Progenitor cell of endocrine pancreas (in vitro differentiated cells): ENCODE results near the gene ATG3. TPM values are rescaled to one million over a fixed set of nuclear protein-coding genes. Genes with fewer than 3 reads are reported as not detected.

ENCODE experiments used
- DNase-seq: peaks from one replicate; pipeline ENCODE4 v3.0.0; 2021; ENCODE audit warnings: low spot score; ENCODE audit not compliant: unreplicated experiment
- H3K27ac Mint-ChIP-seq: 2 replicates; pipeline ENCODE4 v1.8.0; 2021; ENCODE audit warnings: mild to moderate bottlenecking, moderate library complexity, mixed read lengths
- H3K27me3 Mint-ChIP-seq: 2 replicates; pipeline ENCODE4 v1.8.0; 2021; ENCODE audit warnings: mixed read lengths
- H3K36me3 Mint-ChIP-seq: 2 replicates; pipeline ENCODE4 v1.8.0; 2022; ENCODE audit warnings: mixed read lengths; ENCODE audit not compliant: insufficient read depth
- H3K4me1 Mint-ChIP-seq: 2 replicates; pipeline ENCODE4 v1.8.0; 2021; ENCODE audit warnings: low read depth, mixed read lengths
- H3K4me3 Mint-ChIP-seq: 2 replicates; pipeline ENCODE4 v1.8.0; 2021; ENCODE audit warnings: low read depth, mild to moderate bottlenecking, moderate library complexity, mixed read lengths
- H3K9me3 Mint-ChIP-seq: 2 replicates; pipeline ENCODE4 v1.8.0; 2021; ENCODE audit warnings: low read depth, mixed read lengths
- total RNA-seq: library from RNA; stranded (reverse); gene quantifications from 2 replicates; pipeline ENCODE4 v1.2.1, GENCODE V29; 2021
- TF ChIP-seq, protein P1 (sequence below): fragments of 200-600 bp; sonication (generic); IDR thresholded peaks from one replicate; pipeline ENCODE4 v1.5.0; 2021; ENCODE audit warnings: antibody characterized with exemption, mild to moderate bottlenecking; ENCODE audit not compliant: unreplicated experiment

The ATG3 gene
- total RNA-seq, 1 donor from 2014 or later = 26.9 TPM

DNA sequence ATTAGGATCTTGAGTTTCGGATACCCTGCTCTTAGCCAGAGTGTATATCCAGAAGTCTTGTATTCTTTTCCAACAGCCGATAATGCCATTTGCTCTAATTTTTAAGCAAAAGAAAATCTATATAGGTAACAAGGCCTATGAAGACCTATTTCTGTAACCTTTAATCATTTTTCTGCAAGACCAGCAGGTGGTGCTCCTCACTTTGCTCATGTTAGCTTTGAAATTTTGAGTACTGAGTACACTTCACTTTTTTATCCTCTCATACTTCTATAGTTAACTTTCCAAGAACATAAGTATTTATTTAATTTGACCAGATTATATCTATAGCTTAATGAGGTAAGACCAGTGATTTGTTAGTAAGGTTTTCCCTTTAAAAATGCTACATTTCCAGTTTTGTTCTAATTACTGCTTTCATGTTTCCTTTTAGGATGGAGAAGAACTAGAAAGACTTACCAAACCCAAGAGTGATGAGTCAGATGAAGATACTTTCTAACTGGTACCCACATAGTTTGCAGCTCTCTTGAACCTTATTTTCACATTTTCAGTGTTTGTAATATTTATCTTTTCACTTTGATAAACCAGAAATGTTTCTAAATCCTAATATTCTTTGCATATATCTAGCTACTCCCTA, 20.6 kb upstream of the ATG3 start:
- DNase-seq = no peak

DNA sequence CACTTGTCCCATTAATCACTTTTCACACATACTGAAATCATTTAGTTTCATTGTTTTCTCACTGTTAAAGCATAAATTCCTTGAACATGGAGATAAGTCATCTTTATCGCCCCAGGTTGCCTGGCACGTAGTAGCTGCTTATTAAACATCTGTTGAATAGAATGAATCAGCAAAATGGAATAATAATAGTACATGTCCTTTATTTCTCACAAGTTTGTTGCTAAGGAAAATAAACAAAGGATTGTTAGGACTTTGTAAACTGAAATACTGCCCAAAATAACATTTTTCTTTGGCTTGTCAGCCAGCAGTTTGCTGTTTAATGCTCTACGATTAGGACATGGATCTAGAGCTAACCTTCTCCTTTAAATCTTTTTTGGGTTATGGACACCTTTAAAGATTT, 17.9 kb upstream of the ATG3 start:
- no peaks in the 10 kb centered on the region for H3K27me3 Mint-ChIP-seq
- no peak overlapping the region for H3K4me3 Mint-ChIP-seq
- no peaks in the 10 kb centered on the region for H3K4me1 Mint-ChIP-seq
- peaks cover 4% of the 10 kb centered on the region for H3K36me3 Mint-ChIP-seq
- TF ChIP-seq, protein P1, sequence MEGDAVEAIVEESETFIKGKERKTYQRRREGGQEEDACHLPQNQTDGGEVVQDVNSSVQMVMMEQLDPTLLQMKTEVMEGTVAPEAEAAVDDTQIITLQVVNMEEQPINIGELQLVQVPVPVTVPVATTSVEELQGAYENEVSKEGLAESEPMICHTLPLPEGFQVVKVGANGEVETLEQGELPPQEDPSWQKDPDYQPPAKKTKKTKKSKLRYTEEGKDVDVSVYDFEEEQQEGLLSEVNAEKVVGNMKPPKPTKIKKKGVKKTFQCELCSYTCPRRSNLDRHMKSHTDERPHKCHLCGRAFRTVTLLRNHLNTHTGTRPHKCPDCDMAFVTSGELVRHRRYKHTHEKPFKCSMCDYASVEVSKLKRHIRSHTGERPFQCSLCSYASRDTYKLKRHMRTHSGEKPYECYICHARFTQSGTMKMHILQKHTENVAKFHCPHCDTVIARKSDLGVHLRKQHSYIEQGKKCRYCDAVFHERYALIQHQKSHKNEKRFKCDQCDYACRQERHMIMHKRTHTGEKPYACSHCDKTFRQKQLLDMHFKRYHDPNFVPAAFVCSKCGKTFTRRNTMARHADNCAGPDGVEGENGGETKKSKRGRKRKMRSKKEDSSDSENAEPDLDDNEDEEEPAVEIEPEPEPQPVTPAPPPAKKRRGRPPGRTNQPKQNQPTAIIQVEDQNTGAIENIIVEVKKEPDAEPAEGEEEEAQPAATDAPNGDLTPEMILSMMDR = no peak
- no peak overlapping the region for H3K27ac Mint-ChIP-seq
- DNase-seq = no peak
- H3K9me3 Mint-ChIP-seq = no peaks in the 10 kb centered on the region

More for the DNA sequence above, 20.6 kb upstream of the ATG3 start:
- Mint-ChIP-seq H3K27ac (peak overlapping the region; percentile 5), H3K9me3 (no peaks in the 10 kb centered on the region), H3K36me3 (peaks cover 6% of the 10 kb centered on the region), H3K27me3 (no peaks in the 10 kb centered on the region), H3K4me1 (no peaks in the 10 kb centered on the region), H3K4me3 (no peak overlapping the region)
- TF ChIP-seq, protein P1 = peak; percentile 74

DNA sequence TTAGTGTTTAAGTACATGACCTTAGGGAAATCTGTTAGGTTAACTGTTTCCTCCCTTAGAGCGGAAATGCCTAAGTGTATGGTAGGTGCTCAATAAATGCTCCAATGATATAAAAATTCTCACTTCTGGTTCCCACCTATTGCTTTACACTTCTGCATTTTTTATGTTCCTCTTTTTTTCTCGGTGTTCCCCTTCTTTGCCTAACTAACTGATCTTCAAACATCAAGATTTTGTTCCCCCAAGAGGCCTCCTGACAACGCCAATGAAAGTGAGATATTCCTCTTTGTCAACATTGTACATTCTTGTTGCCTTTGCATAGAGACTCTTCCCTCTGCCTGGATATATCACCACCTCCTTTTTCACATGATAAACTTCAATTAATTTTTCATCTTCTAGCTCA, 17.5 kb upstream of the ATG3 start:
- H3K27ac Mint-ChIP-seq = no peak overlapping the region
- H3K9me3 Mint-ChIP-seq = no peaks in the 10 kb centered on the region
- peaks cover 4% of the 10 kb centered on the region for H3K36me3 Mint-ChIP-seq
- H3K27me3 Mint-ChIP-seq = no peaks in the 10 kb centered on the region
- DNase-seq = no peak
- no peak overlapping the region for H3K4me3 Mint-ChIP-seq
- TF ChIP-seq, protein P1 = no peak
- H3K4me1 Mint-ChIP-seq = no peaks in the 10 kb centered on the region

DNA sequence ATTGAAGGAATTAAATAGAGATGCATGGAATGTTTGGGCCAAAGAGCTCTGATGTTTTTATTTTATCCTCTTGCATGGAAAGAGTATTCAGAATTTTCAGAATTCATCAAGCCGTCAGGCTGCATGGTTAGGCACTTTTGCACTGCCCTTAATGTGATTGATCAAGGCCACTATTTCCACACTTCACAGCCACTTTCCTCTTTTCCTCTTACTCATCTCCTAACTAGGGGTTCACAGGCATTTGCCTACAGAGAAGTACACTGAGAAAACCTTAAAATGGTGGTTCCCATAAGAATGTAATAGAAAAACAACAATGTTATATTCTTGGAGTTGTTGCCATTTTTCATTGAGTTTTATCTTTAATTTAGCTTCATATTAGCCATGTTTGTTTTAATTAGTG, 10.9 kb upstream of the ATG3 start:
- H3K27me3 Mint-ChIP-seq = no peaks in the 10 kb centered on the region
- no peak overlapping the region for H3K4me3 Mint-ChIP-seq
- TF ChIP-seq, protein P1 = no peak
- H3K4me1 Mint-ChIP-seq = no peaks in the 10 kb centered on the region
- DNase-seq = no peak
- H3K27ac Mint-ChIP-seq = peak overlapping the region; percentile 36
- H3K36me3 Mint-ChIP-seq = peaks cover 11% of the 10 kb centered on the region
- H3K9me3 Mint-ChIP-seq = no peaks in the 10 kb centered on the region

DNA sequence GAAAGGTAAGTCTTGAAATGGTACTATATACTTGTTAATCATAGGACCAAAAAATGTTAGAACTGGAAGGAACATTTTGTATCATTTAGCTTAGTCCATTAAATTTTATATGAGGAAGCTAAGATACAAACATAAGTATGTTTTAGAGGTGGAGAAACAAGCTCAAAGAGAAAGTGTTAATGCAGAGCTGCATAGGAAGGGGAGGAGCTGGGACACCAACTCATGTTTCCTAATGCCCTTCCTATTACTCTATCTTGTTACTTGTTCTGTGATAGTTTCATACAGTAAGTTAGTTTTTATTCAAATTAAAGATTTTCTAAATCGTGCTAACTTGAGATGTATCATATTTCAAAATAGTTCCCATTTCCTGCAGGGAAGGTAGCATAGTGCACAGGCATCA, 7.5 kb upstream of the ATG3 start:
- TF ChIP-seq, protein P1 = no peak
- no peaks in the 10 kb centered on the region for H3K27me3 Mint-ChIP-seq
- no peak for DNase-seq
- no peaks in the 10 kb centered on the region for H3K4me1 Mint-ChIP-seq
- no peak overlapping the region for H3K4me3 Mint-ChIP-seq
- no peaks in the 10 kb centered on the region for H3K9me3 Mint-ChIP-seq
- H3K36me3 Mint-ChIP-seq = peaks cover 15% of the 10 kb centered on the region
- no peak overlapping the region for H3K27ac Mint-ChIP-seq
